ENCODE results near the gene RBM15B.
"Not testable (repeated sequence)": the region's sequence is repeated elsewhere in the genome, so short reads cannot be mapped to it uniquely, and the experiment has no call there.

RBM15B gene

GRCh38 chr3:51379746-51380455 is 11.2 kb upstream of the RBM15B start:
- DNase-seq: no peak

GRCh38 chr3:51380601-51381332 is 10.3 kb upstream of the RBM15B start:
- no peak for DNase-seq

GRCh38 chr3:51381333-51381705 is 9.8 kb upstream of the RBM15B start:
- no peak for DNase-seq

- no peak for DNase-seq
These were observed 8.9 kb upstream of the RBM15B start for GRCh38 chr3:51382076-51382745.

GRCh38 chr3:51382947-51383578 is 8.0 kb upstream of the RBM15B start:
- no peak for DNase-seq

- no peak for DNase-seq
These were observed 6.9 kb upstream of the RBM15B start for GRCh38 chr3:51384055-51384725.

- DNase-seq: peak; percentile 57
These were observed 6.2 kb upstream of the RBM15B start, which contains the start of gene MANF for GRCh38 chr3:51384726-51385473. Gene MANF (plus strand): TSS chr3:51385291. CDS start chr3:51385343, 52 bp downstream.

- no peak for DNase-seq
These were observed 5.4 kb upstream of the RBM15B start for GRCh38 chr3:51385621-51386091.

GRCh38 chr3:51386159-51386851 is 4.8 kb upstream of the RBM15B start:
- no peak for DNase-seq

GRCh38 chr3:51386852-51387229 is 4.2 kb upstream of the RBM15B start:
- DNase-seq: no peak

- DNase-seq: not testable (repeated sequence)
These were observed 3.8 kb upstream of the RBM15B start for GRCh38 chr3:51387281-51387680.

- DNase-seq: no peak
These were observed 2.6 kb upstream of the RBM15B start for GRCh38 chr3:51388286-51389029.

- no peak for DNase-seq
These were observed 1.5 kb upstream of the RBM15B start for GRCh38 chr3:51389423-51390183.

GRCh38 chr3:51390246-51391074 is 625 bp upstream of the RBM15B start:
- no peak for DNase-seq

GRCh38 chr3:51391566-51392354 is 675 bp downstream of the RBM15B start:
- DNase-seq: no peak

- no peak for DNase-seq
These were observed 1.5 kb downstream of the RBM15B start for GRCh38 chr3:51392355-51393133.

- DNase-seq: no peak
These were observed 2.0 kb downstream of the RBM15B start for GRCh38 chr3:51393134-51393495.
